ENCODE results near the gene GAL3ST1.

DNA sequence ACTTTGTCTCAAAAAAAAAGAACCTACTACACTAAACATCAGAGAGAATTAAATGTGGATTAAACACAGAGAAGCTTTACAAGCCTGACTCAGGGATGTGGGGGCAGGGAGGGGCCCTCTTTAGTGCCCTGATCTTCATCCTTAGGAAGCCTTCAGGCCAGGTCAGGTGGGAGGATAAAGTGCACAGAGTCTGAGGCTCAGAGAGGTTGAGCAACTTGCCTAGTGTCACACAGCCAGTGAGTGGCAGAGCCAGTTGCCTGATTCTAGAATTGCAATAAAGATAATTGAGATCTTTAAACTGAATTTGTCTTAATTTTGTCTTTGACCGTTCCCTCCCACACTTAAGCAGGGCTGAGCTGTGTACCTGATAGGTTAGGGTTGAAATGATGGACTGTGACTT lies 35.1 kb downstream of the GAL3ST1 start:
- TF ChIP-seq, protein P1, sequence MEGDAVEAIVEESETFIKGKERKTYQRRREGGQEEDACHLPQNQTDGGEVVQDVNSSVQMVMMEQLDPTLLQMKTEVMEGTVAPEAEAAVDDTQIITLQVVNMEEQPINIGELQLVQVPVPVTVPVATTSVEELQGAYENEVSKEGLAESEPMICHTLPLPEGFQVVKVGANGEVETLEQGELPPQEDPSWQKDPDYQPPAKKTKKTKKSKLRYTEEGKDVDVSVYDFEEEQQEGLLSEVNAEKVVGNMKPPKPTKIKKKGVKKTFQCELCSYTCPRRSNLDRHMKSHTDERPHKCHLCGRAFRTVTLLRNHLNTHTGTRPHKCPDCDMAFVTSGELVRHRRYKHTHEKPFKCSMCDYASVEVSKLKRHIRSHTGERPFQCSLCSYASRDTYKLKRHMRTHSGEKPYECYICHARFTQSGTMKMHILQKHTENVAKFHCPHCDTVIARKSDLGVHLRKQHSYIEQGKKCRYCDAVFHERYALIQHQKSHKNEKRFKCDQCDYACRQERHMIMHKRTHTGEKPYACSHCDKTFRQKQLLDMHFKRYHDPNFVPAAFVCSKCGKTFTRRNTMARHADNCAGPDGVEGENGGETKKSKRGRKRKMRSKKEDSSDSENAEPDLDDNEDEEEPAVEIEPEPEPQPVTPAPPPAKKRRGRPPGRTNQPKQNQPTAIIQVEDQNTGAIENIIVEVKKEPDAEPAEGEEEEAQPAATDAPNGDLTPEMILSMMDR (IDR thresholded peaks at IDR 0.05; ENCODE audit: poor library complexity, severe bottlenecking), result no peak
- no peak for TF ChIP-seq EZH2 (IDR thresholded peaks at IDR 0.05; ENCODE audit: borderline replicate concordance, insufficient read depth, low read length, poor library complexity, severe bottlenecking)
- TF ChIP-seq, protein P2, sequence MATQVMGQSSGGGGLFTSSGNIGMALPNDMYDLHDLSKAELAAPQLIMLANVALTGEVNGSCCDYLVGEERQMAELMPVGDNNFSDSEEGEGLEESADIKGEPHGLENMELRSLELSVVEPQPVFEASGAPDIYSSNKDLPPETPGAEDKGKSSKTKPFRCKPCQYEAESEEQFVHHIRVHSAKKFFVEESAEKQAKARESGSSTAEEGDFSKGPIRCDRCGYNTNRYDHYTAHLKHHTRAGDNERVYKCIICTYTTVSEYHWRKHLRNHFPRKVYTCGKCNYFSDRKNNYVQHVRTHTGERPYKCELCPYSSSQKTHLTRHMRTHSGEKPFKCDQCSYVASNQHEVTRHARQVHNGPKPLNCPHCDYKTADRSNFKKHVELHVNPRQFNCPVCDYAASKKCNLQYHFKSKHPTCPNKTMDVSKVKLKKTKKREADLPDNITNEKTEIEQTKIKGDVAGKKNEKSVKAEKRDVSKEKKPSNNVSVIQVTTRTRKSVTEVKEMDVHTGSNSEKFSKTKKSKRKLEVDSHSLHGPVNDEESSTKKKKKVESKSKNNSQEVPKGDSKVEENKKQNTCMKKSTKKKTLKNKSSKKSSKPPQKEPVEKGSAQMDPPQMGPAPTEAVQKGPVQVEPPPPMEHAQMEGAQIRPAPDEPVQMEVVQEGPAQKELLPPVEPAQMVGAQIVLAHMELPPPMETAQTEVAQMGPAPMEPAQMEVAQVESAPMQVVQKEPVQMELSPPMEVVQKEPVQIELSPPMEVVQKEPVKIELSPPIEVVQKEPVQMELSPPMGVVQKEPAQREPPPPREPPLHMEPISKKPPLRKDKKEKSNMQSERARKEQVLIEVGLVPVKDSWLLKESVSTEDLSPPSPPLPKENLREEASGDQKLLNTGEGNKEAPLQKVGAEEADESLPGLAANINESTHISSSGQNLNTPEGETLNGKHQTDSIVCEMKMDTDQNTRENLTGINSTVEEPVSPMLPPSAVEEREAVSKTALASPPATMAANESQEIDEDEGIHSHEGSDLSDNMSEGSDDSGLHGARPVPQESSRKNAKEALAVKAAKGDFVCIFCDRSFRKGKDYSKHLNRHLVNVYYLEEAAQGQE (IDR thresholded peaks at IDR 0.05; ENCODE audit: borderline replicate concordance), result no peak

Data from neural cell (in vitro differentiated cells).